GM12873 (cell line): ENCODE data around the gene EHBP1.

Experiments used
- TF ChIP-seq, protein P1 (sequence below): IDR thresholded peaks from 2 replicates; pipeline ENCODE4 v1.5.1; 2012; ENCODE audit warnings: low read depth, mild to moderate bottlenecking, moderate library complexity, low read length, control low read depth; ENCODE audit not compliant: insufficient read depth; ENCODE audit errors: missing control alignments

Gene EHBP1

DNA sequence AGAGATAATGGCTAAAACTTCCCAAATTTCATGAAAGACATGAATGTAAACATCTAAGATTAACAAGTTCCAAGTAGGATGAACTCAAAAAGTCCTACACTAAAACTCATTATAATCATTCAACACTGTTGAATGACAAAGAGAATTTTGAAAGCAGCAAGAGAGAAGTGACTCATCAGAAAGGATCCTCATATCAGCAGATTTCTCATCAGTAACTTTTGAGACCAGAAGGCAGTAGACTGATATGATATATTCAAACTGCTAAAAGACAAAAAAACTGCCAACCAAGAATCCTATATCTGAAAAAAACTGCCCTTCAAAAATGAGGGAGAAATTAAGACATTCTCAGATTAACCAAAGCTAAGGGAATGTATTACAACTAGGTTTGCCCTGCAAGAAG is 214.6 kb downstream of the EHBP1 start:
- TF ChIP-seq, protein P1, sequence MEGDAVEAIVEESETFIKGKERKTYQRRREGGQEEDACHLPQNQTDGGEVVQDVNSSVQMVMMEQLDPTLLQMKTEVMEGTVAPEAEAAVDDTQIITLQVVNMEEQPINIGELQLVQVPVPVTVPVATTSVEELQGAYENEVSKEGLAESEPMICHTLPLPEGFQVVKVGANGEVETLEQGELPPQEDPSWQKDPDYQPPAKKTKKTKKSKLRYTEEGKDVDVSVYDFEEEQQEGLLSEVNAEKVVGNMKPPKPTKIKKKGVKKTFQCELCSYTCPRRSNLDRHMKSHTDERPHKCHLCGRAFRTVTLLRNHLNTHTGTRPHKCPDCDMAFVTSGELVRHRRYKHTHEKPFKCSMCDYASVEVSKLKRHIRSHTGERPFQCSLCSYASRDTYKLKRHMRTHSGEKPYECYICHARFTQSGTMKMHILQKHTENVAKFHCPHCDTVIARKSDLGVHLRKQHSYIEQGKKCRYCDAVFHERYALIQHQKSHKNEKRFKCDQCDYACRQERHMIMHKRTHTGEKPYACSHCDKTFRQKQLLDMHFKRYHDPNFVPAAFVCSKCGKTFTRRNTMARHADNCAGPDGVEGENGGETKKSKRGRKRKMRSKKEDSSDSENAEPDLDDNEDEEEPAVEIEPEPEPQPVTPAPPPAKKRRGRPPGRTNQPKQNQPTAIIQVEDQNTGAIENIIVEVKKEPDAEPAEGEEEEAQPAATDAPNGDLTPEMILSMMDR = no peak

DNA sequence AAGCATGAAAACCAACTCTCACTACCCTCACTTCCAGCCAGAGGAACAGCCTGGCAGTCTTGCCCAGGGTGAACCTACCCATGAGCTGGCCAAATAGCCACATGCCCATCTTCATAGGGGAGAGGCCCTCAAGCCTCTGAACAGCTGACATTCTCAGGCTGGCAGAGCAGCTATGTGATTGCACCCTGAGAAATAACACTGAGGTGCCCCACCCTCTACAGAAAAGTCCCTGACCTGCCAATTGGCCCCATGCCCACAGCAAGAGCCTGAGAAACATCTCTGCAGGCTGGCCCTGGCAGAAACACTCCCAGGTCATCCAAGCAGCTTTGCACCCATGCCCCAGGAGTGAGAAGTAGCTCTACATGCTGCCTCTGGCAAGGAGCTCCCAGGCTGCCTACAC is 217.7 kb downstream of the EHBP1 start:
- TF ChIP-seq, protein P1 = no peak

DNA sequence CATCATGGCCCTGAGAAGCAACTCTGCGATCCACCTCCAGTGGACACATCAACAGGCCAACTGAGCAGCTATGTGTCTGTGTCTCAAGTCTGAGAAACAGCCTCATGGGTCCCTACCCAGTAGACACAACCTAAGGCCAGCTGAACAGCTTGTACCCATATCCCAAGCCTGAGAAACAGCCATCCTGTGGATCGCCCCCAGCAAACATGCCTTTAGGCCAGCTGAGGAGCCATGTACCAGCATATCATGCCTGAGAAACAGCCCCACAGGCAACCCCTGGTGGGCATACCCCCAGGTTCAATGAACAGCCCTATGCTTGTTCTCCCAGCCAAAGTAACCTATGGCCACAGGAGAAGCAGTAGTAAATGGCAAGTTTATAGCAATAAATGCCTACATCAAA is 218.4 kb downstream of the EHBP1 start:
- TF ChIP-seq, protein P1 = no peak

DNA sequence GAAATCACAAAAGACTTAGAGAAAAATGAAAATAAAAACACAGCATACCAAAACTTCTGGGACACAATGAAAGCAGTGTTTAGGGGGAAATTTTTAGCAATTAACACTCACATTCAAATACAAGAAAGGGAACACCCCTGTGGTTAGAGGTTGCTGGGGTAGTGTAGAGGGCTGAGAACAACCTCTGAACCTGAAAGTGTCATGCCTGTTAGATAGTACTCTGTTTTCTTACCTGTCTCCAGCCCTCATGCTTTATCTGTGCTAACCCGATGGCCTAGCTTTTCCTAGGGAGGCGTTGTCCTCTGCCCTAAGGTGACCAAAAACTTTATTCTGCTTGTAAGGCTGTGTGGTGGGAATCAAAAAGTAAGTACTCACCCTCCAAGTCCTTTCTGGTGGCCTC is 222.5 kb downstream of the EHBP1 start:
- TF ChIP-seq, protein P1 = no peak

DNA sequence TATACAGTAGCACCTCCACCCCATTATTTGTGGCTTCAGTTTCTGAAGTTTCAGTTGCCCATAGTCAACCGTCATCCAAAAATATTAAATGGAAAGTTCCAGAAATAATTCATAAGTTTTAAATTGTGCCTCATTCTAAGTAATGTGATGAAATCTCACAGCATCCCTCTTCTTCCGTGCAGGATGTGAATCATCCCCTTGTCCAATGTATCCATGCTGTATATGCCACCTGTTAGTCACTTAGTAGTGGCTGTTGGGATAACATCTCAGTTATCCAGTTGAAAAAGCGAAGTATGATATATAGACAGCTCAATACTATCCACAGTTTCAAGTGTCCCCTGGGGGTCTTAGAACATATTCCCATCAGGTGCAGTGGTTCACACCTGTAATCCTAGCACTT is 226.0 kb downstream of the EHBP1 start:
- TF ChIP-seq, protein P1 = no peak

DNA sequence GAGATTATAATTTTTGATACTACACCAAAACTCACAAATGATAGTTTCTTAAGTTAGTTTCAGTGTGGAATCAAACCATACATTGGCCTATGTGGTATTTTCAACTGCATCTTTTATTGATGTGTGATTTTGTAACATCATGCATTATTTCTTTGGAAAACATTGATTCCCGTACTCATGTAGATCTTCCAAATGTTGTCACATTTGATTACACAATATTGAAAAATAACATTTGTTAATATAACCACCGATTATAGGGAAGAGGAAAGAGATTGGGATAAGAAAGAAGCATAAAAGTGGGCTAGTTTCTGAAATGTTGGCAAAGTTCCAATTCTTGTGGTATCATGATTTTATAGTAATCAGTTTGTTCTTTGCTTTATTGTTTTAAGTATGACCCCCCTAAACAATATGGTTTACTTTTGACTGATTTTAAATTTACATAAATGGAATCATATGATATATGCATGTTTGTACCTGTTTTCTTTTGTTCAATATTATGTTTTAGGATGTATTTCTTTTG is 227.9 kb downstream of the EHBP1 start:
- TF ChIP-seq, protein P1 = no peak

DNA sequence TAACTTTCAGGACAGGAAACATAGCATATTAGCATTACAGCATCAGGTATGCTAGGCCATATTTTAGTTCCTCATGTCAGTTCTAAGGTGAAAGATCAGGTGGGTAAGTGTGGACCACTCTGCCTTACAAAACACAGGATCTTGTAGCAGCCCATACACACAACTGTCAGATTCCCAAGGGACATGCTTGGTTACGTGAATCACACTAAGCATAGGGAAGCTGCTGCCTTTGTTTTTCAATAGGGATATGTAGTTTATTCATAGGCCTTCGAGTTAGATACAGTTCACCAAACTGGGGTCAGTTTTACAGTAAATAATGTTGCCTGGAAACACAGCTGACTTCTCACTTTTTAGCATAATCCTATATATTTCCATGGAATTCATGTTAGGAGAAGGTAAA is 229.0 kb downstream of the EHBP1 start:
- TF ChIP-seq, protein P1 = no peak
